ENCODE data around the gene THEM4. TPM values are rescaled to one million over a fixed set of nuclear protein-coding genes. Genes with fewer than 3 reads are reported as not detected.

Gene THEM4
- total RNA-seq, 1 donor from 2014 or later = 15.7 TPM

DNA sequence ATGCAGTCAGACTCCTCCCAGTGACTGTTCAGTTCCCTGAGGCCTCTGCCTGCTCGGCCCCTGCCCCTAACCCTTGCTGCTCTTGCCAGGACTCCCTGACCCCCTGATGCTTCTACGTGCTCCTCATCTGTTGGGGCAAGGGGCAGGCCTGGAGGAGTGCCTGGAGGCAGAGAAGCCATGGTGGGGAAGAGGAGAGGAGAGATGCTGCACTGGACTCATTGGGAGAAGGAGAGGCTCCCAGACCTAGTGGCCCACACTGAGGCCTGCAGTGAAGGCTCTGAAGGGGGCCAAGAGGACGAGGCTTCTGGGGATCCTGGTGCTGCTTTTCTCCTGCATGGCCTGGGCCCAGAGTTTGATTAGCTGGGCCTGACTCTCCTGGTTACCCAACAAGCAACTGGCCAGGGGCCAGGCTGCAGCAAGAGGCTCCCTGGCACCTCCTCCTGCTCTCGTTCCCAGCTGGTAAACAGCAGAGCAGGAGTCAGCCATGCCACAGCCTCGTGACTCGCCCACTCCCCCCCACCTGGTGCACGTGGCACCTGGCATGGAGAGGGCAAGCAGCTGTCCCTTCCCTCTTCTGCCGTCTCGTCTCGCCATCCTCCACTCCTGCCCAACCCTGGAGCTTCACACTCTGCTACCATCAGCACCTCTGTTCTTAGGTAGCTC, 76.9 kb downstream of the THEM4 start:
- H3K4me1 ChIP-seq (ENCODE audit: insufficient read depth, low read length) = no peaks in the 10 kb centered on the region
- H3K4me1 Mint-ChIP-seq (ENCODE audit: low read depth, unreplicated experiment) = peaks cover 14% of the 10 kb centered on the region
- H3K9me3 ChIP-seq (ENCODE audit: insufficient read depth, low read depth, low read length) = no peaks in the 10 kb centered on the region
- peaks cover 41% of the 10 kb centered on the region for H3K27me3 Mint-ChIP-seq (ENCODE audit: low read depth, unreplicated experiment)
- H3K36me3 ChIP-seq (ENCODE audit: insufficient read depth, low read length) = no peaks in the 10 kb centered on the region
- no peaks in the 10 kb centered on the region for H3K9me3 Mint-ChIP-seq (ENCODE audit: unreplicated experiment)
- no peak overlapping the region for H2AFZ ChIP-seq (ENCODE audit: low read depth, low read length)
- no peak for TF ChIP-seq EZH2 (IDR thresholded peaks at IDR 0.05; ENCODE audit: insufficient read depth, low read length)
- H3K4me3 Mint-ChIP-seq (ENCODE audit: unreplicated experiment) = no peak overlapping the region
- no peak overlapping the region for H3K4me2 ChIP-seq (ENCODE audit: low read length)
- no peaks in the 10 kb centered on the region for H3K79me2 ChIP-seq (ENCODE audit: insufficient read depth, low read length)
- H3K27ac Mint-ChIP-seq (ENCODE audit: unreplicated experiment) = no peak overlapping the region
- no peak overlapping the region for H3K4me3 ChIP-seq (ENCODE audit: insufficient read depth, low read depth, low read length)
- DNase-seq (ENCODE audit: low read depth) (no peak), FAIRE-seq (no peak)
- no peak overlapping the region for H3K27ac ChIP-seq (ENCODE audit: low read depth, low read length)
- peaks cover 5% of the 10 kb centered on the region for H3K27me3 ChIP-seq (ENCODE audit: insufficient read depth, low read length)
- H3K9ac ChIP-seq (ENCODE audit: low read length) = no peak overlapping the region
- peaks cover 5% of the 10 kb centered on the region for H4K20me1 ChIP-seq (ENCODE audit: insufficient read depth, low read length)
- no peaks in the 10 kb centered on the region for H3K36me3 Mint-ChIP-seq (ENCODE audit: low read depth, unreplicated experiment)

DNA sequence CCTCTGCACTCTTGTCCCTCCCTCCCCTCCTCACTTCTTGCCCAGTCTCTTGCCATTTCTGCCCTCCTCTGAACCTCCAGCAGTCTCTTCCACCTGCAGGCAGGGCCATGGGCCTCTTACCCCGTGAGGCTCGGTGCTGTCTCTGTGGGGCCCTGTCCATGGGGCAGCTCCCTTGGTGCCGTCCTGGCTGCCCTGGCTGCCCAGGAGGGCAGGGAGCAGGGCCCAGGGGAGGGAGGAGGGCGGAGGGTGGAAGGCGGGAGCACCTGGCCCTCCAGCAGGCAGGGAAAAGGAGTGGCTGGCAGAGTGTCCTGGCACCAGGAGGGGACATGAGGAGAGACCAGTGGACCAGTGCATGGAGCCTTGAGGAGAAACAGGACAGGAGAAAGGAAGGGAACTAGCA, 77.7 kb downstream of the THEM4 start, which contains the start of gene RORC:
Gene RORC, minus strand, starts transcription at position 198 of the 400 bp plus-strand sequence. Its CDS starts 38 bp downstream, at position 160.
- Histone ChIP-seq H3K27ac (ENCODE audit: low read depth, low read length) (no peak within 1 kb of the TSS), H3K4me3 (ENCODE audit: insufficient read depth, low read depth, low read length) (no peak within 1 kb of the TSS), H3K4me2 (ENCODE audit: low read length) (no peak within 1 kb of the TSS), H3K9ac (ENCODE audit: low read length) (no peak within 1 kb of the TSS), H3K36me3 (ENCODE audit: insufficient read depth, low read length) (no peaks in the 10 kb centered on the region), H2AFZ (ENCODE audit: low read depth, low read length) (no peak within 1 kb of the TSS), H3K9me3 (ENCODE audit: insufficient read depth, low read depth, low read length) (no peaks in the 10 kb centered on the region), H3K27me3 (ENCODE audit: insufficient read depth, low read length) (no peaks in the 10 kb centered on the region), H3K4me1 (ENCODE audit: insufficient read depth, low read length) (no peaks in the 10 kb centered on the region), H3K79me2 (ENCODE audit: insufficient read depth, low read length) (no peaks in the 10 kb centered on the region), H4K20me1 (ENCODE audit: insufficient read depth, low read length) (no peaks in the 10 kb centered on the region)
- TF ChIP-seq, protein P1, sequence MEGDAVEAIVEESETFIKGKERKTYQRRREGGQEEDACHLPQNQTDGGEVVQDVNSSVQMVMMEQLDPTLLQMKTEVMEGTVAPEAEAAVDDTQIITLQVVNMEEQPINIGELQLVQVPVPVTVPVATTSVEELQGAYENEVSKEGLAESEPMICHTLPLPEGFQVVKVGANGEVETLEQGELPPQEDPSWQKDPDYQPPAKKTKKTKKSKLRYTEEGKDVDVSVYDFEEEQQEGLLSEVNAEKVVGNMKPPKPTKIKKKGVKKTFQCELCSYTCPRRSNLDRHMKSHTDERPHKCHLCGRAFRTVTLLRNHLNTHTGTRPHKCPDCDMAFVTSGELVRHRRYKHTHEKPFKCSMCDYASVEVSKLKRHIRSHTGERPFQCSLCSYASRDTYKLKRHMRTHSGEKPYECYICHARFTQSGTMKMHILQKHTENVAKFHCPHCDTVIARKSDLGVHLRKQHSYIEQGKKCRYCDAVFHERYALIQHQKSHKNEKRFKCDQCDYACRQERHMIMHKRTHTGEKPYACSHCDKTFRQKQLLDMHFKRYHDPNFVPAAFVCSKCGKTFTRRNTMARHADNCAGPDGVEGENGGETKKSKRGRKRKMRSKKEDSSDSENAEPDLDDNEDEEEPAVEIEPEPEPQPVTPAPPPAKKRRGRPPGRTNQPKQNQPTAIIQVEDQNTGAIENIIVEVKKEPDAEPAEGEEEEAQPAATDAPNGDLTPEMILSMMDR (IDR thresholded peaks at IDR 0.05; ENCODE audit: insufficient read depth, low read depth, low read length) = no peak
- no peak for TF ChIP-seq EZH2 (IDR thresholded peaks at IDR 0.05; ENCODE audit: insufficient read depth, low read length)
- no peaks in the 10 kb centered on the region for H3K36me3 Mint-ChIP-seq (ENCODE audit: low read depth, unreplicated experiment)
- no peak within 1 kb of the TSS for H3K4me3 Mint-ChIP-seq (ENCODE audit: unreplicated experiment)
- DNase-seq (ENCODE audit: low read depth) = no peak
- no peaks in the 10 kb centered on the region for H3K9me3 Mint-ChIP-seq (ENCODE audit: unreplicated experiment)
- H3K27ac Mint-ChIP-seq (ENCODE audit: unreplicated experiment) = no peak within 1 kb of the TSS
- FAIRE-seq = no peak
- peaks cover 9% of the 10 kb centered on the region for H3K4me1 Mint-ChIP-seq (ENCODE audit: low read depth, unreplicated experiment)
- H3K27me3 Mint-ChIP-seq (ENCODE audit: low read depth, unreplicated experiment) = peaks cover 41% of the 10 kb centered on the region

- Mint-ChIP-seq H3K27me3 (ENCODE audit: low read depth, unreplicated experiment) (peaks cover 41% of the 10 kb centered on the region), H3K36me3 (ENCODE audit: low read depth, unreplicated experiment) (no peaks in the 10 kb centered on the region), H3K9me3 (ENCODE audit: unreplicated experiment) (no peaks in the 10 kb centered on the region), H3K4me3 (ENCODE audit: unreplicated experiment) (no peak overlapping the region), H3K4me1 (ENCODE audit: low read depth, unreplicated experiment) (peaks cover 6% of the 10 kb centered on the region), H3K27ac (ENCODE audit: unreplicated experiment) (no peak overlapping the region)
- TF ChIP-seq EZH2 (IDR thresholded peaks at IDR 0.05; ENCODE audit: insufficient read depth, low read length) = no peak
- TF ChIP-seq, protein P1 (IDR thresholded peaks at IDR 0.05; ENCODE audit: insufficient read depth, low read depth, low read length) = no peak
- Histone ChIP-seq H3K27ac (ENCODE audit: low read depth, low read length) (no peak overlapping the region), H3K9ac (ENCODE audit: low read length) (no peak overlapping the region), H3K79me2 (ENCODE audit: insufficient read depth, low read length) (no peaks in the 10 kb centered on the region), H3K4me3 (ENCODE audit: insufficient read depth, low read depth, low read length) (no peak overlapping the region), H2AFZ (ENCODE audit: low read depth, low read length) (no peak overlapping the region), H3K4me1 (ENCODE audit: insufficient read depth, low read length) (no peaks in the 10 kb centered on the region), H3K36me3 (ENCODE audit: insufficient read depth, low read length) (no peaks in the 10 kb centered on the region), H4K20me1 (ENCODE audit: insufficient read depth, low read length) (no peaks in the 10 kb centered on the region), H3K27me3 (ENCODE audit: insufficient read depth, low read length) (no peaks in the 10 kb centered on the region), H3K9me3 (ENCODE audit: insufficient read depth, low read depth, low read length) (no peaks in the 10 kb centered on the region), H3K4me2 (ENCODE audit: low read length) (no peak overlapping the region)
- FAIRE-seq = no peak
- no peak for DNase-seq (ENCODE audit: low read depth)
Measured at GRCh38 chr1:151831256-151831591, 78.1 kb downstream of the THEM4 start.

Data from astrocyte (in vitro differentiated cells and primary cell).